ENCODE measurements around the gene ZDHHC5. TPM values are rescaled to one million over a fixed set of nuclear protein-coding genes. Genes with fewer than 3 reads are reported as not detected.
A peak's percentile ranks its signal among the peaks of the same experiment; 100 is the strongest.

Gene ZDHHC5
- total RNA-seq, 1 experiment from 2014 or later, result 64.1 TPM

DNA sequence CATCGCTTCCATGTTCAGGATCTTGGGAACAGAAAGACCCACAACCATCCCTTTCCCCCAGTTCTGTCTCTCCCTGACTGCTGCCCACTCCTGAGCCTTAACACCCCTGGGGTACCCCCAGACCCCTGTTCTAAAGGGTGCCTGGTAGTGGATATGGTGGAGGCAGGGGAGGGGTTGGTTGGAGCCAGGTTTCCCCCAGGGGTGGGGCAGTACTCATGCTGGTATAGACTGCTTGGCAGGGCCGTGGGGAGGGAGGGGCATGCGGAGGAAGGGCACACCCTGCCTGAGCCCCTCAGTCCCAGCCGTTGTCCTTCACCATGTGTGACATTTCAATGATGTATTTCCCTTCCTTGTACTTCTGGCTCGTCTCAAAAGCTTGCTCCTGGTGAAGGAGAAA lies 22.2 kb upstream of the ZDHHC5 start:
- Histone ChIP-seq H3K27me3 (ENCODE audit: insufficient read depth, low read length) (peaks cover 12% of the 10 kb centered on the region; the same call in 1 of the 2 replicates), H3K27ac (ENCODE audit: low read depth, low read length) (no peak overlapping the region), H3K36me3 (ENCODE audit: control insufficient read depth in 1 of 2, insufficient read depth in 2 of 2, low read length in 2 of 2) (no peaks in the 10 kb centered on the region), H3K9ac (ENCODE audit: low read length) (no peak overlapping the region), H3K9me3 (ENCODE audit: control insufficient read depth in 1 of 2, insufficient read depth in 1 of 2, low read depth in 1 of 2, low read length in 2 of 2) (no peaks in the 10 kb centered on the region), H4K20me1 (ENCODE audit: insufficient read depth) (no peaks in the 10 kb centered on the region), H3K4me3 (replicated peaks in 1 of 2; ENCODE audit: low read depth in 1 of 2, low read length in 2 of 2) (no peak overlapping the region), H3K79me2 (ENCODE audit: insufficient read depth, low read length) (no peaks in the 10 kb centered on the region), H3K4me2 (ENCODE audit: low read length) (no peak overlapping the region), H2AFZ (ENCODE audit: low read depth, low read length, poor library complexity, severe bottlenecking) (peak overlapping the region; percentile 22), H3K4me1 (ENCODE audit: control insufficient read depth in 1 of 2, insufficient read depth in 2 of 2, low read length in 2 of 2) (peaks cover 0 to 25% of the 10 kb centered on the region in 2 experiments; a peak in 3 of 4 replicates), H3K9me2 (ENCODE audit: insufficient read depth) (no peaks in the 10 kb centered on the region)
- no TSS peak for BruUV-seq (replicated peaks)
- CTCF ChIA-PET, result no interaction called here
- intact Hi-C loops (cut with micrococcal nuclease), result loop anchor here (10.0 kb wide), 1 partner anchor 801 kb away; no protein-coding TSS in a partner anchor
- ATAC-seq (no peak), DNase-seq (ENCODE audit: low read depth, low spot score) (no peak)
- POLR2A ChIA-PET, result no interaction called here
- RAD21 ChIA-PET (ENCODE audit: low non-redundant PET in 1 of 2, low total read pairs in 2 of 2, uncharacterized antibody in 2 of 2, unreplicated experiment in 2 of 2), result no interaction called here
- TF ChIP-seq YY1 (IDR thresholded peaks at IDR 0.05; ENCODE audit: extremely low read depth, insufficient replicate concordance, low read depth, low read length) (no peak), FOSL1 (IDR thresholded peaks at IDR 0.05; ENCODE audit: low read depth) (no peak), JUND (IDR thresholded peaks at IDR 0.05) (no peak), POLR2AphosphoS5 (IDR thresholded peaks at IDR 0.05; ENCODE audit: low read depth, low read length) (0 out of 2 replicates have a peak, but pooled peaks have one; percentile 10)

DNA sequence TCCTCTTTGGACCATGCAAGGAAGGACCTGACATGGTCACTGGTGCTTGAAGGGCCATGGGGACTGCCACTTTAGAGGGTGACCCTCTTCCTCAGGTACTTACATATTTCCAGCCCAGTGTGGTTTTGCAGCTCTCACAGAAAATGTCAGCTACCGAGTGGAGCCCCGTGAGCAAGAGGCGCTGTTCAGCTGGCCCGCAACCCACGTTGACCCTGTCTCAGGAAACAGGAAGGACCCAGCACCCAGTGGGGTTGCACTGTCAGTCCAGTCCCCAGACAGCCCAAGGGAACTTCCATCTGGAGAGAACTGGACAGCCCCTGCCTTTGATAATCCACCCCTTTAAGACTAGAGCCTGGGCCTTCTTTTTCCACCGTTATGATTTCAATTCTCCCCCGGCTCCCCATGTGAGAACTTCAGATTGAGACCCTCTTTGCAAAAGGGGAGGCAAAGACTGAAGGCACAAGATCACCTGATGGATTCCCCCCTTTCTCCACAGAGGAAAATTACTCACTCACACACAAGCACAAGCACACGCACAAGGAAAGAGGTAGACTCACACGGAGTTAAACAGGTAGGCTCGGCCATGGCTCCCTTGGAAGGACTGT lies 21.6 kb upstream of the ZDHHC5 start:
- intact Hi-C loops (cut with micrococcal nuclease), result loop anchor here (10.0 kb wide), 1 partner anchor 801 kb away; no protein-coding TSS in a partner anchor
- ChIA-PET POLR2A (no interaction called here), CTCF (no interaction called here), RAD21 (ENCODE audit: low non-redundant PET in 1 of 2, low total read pairs in 2 of 2, uncharacterized antibody in 2 of 2, unreplicated experiment in 2 of 2) (no interaction called here)
- ATAC-seq (no peak), DNase-seq (ENCODE audit: low read depth, low spot score) (no peak)
- Histone ChIP-seq H3K27me3 (ENCODE audit: insufficient read depth, low read length) (peaks cover 12% of the 10 kb centered on the region; the same call in 1 of the 2 replicates), H3K79me2 (ENCODE audit: insufficient read depth, low read length) (no peaks in the 10 kb centered on the region), H4K20me1 (ENCODE audit: insufficient read depth) (no peaks in the 10 kb centered on the region), H3K4me2 (ENCODE audit: low read length) (no peak overlapping the region), H3K9ac (ENCODE audit: low read length) (no peak overlapping the region), H2AFZ (ENCODE audit: low read depth, low read length, poor library complexity, severe bottlenecking) (no peak overlapping the region), H3K27ac (ENCODE audit: low read depth, low read length) (no peak overlapping the region), H3K4me1 (ENCODE audit: control insufficient read depth in 1 of 2, insufficient read depth in 2 of 2, low read length in 2 of 2) (peaks cover 0 to 25% of the 10 kb centered on the region in 2 experiments; a peak in 3 of 4 replicates), H3K9me2 (ENCODE audit: insufficient read depth) (no peaks in the 10 kb centered on the region), H3K4me3 (replicated peaks in 1 of 2; ENCODE audit: low read depth in 1 of 2, low read length in 2 of 2) (no peak overlapping the region), H3K36me3 (ENCODE audit: control insufficient read depth in 1 of 2, insufficient read depth in 2 of 2, low read length in 2 of 2) (no peaks in the 10 kb centered on the region), H3K9me3 (ENCODE audit: control insufficient read depth in 1 of 2, insufficient read depth in 1 of 2, low read depth in 1 of 2, low read length in 2 of 2) (no peaks in the 10 kb centered on the region)
- no TSS peak for BruUV-seq (replicated peaks)
- TF ChIP-seq, protein P1, sequence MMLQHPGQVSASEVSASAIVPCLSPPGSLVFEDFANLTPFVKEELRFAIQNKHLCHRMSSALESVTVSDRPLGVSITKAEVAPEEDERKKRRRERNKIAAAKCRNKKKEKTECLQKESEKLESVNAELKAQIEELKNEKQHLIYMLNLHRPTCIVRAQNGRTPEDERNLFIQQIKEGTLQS (IDR thresholded peaks at IDR 0.05), result no peak
- TF ChIP-seq FOSL1 (IDR thresholded peaks at IDR 0.05; ENCODE audit: low read depth) (no peak), POLR2A (IDR thresholded peaks at IDR 0.05; ENCODE audit: borderline replicate concordance, extremely low read depth, insufficient read depth, insufficient read length) (no peak), ZNF274 (IDR thresholded peaks at IDR 0.05; ENCODE audit: low read depth, low read length) (no peak), POLR2AphosphoS5 (IDR thresholded peaks at IDR 0.05; ENCODE audit: low read depth, low read length) (no peak), SRF (IDR thresholded peaks at IDR 0.05; ENCODE audit: low read depth) (no peak), EGR1 (IDR thresholded peaks at IDR 0.05; ENCODE audit: low read depth) (no peak), ZFX (IDR thresholded peaks at IDR 0.05) (no peak), CEBPB (IDR thresholded peaks at IDR 0.05; ENCODE audit: low read depth) (no peak), TCF7L2 (IDR thresholded peaks at IDR 0.05; ENCODE audit: borderline replicate concordance, extremely low read depth, insufficient read depth, insufficient read length) (no peak), EZH2 (IDR thresholded peaks at IDR 0.05) (no peak)
- TF ChIP-seq, protein P2, sequence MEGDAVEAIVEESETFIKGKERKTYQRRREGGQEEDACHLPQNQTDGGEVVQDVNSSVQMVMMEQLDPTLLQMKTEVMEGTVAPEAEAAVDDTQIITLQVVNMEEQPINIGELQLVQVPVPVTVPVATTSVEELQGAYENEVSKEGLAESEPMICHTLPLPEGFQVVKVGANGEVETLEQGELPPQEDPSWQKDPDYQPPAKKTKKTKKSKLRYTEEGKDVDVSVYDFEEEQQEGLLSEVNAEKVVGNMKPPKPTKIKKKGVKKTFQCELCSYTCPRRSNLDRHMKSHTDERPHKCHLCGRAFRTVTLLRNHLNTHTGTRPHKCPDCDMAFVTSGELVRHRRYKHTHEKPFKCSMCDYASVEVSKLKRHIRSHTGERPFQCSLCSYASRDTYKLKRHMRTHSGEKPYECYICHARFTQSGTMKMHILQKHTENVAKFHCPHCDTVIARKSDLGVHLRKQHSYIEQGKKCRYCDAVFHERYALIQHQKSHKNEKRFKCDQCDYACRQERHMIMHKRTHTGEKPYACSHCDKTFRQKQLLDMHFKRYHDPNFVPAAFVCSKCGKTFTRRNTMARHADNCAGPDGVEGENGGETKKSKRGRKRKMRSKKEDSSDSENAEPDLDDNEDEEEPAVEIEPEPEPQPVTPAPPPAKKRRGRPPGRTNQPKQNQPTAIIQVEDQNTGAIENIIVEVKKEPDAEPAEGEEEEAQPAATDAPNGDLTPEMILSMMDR (IDR thresholded peaks at IDR 0.05 in 2 of 3, conservative IDR thresholded peaks at IDR 0.05 in 1 of 3; ENCODE audit: borderline replicate concordance in 1 of 3, insufficient read depth in 1 of 3, low read depth in 2 of 3, low read length in 2 of 3), result no peak
- TF ChIP-seq, protein P3, sequence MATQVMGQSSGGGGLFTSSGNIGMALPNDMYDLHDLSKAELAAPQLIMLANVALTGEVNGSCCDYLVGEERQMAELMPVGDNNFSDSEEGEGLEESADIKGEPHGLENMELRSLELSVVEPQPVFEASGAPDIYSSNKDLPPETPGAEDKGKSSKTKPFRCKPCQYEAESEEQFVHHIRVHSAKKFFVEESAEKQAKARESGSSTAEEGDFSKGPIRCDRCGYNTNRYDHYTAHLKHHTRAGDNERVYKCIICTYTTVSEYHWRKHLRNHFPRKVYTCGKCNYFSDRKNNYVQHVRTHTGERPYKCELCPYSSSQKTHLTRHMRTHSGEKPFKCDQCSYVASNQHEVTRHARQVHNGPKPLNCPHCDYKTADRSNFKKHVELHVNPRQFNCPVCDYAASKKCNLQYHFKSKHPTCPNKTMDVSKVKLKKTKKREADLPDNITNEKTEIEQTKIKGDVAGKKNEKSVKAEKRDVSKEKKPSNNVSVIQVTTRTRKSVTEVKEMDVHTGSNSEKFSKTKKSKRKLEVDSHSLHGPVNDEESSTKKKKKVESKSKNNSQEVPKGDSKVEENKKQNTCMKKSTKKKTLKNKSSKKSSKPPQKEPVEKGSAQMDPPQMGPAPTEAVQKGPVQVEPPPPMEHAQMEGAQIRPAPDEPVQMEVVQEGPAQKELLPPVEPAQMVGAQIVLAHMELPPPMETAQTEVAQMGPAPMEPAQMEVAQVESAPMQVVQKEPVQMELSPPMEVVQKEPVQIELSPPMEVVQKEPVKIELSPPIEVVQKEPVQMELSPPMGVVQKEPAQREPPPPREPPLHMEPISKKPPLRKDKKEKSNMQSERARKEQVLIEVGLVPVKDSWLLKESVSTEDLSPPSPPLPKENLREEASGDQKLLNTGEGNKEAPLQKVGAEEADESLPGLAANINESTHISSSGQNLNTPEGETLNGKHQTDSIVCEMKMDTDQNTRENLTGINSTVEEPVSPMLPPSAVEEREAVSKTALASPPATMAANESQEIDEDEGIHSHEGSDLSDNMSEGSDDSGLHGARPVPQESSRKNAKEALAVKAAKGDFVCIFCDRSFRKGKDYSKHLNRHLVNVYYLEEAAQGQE (IDR thresholded peaks at IDR 0.05; ENCODE audit: low read depth), result no peak

All from HCT116 (cell line).